Heart left ventricle (tissue), 16 donors: ENCODE data around the gene TMEM123. TPM values are rescaled to one million over a fixed set of nuclear protein-coding genes. Genes with fewer than 3 reads are reported as not detected.

ENCODE experiments used
- ATAC-seq, 4 donors: fragments of 200-7000 bp; cut with Tn5 transposase; one replicate each; pipeline ENCODE4 v1.9.1; 2020 to 2022; ENCODE audit warnings: moderate library complexity in 4 of 4, mild to moderate bottlenecking in 3 of 4, moderate number of reproducible peaks in 1 of 4
- DNase-seq, 5 donors: peaks; one replicate each; pipeline ENCODE4 v3.0.0-alpha.2; 2020
- H3K27ac ChIP-seq, 12 donors: fragments of 200-600 bp; sonication (generic) in 4 of 12; one replicate each; pipeline versions ENCODE4 v1.5.0 to v1.8.0; 2016 to 2022; ENCODE audit warnings: mild to moderate bottlenecking in 2 of 12
- H3K27me3 ChIP-seq, 9 donors: fragments of 200-600 bp; sonication (generic) in 2 of 9; one replicate each; pipeline versions ENCODE4 v1.5.1 to v1.8.0; 2016 to 2022; ENCODE audit warnings: mild to moderate bottlenecking in 3 of 9
- H3K36me3 ChIP-seq, 9 donors: fragments of 200-600 bp; sonication (generic) in 2 of 9; one replicate each; pipeline versions ENCODE4 v1.5.0 to v1.8.0; 2018 to 2022; ENCODE audit warnings: mild to moderate bottlenecking in 2 of 9
- H3K4me1 ChIP-seq, 12 donors: fragments of 200-600 bp; sonication (generic) in 4 of 12; one replicate each; pipeline versions ENCODE4 v1.5.0 to v1.8.0; 2016 to 2022; ENCODE audit warnings: mild to moderate bottlenecking in 3 of 12
- H3K4me3 ChIP-seq, 12 donors: fragments of 200-600 bp; sonication (generic) in 4 of 12; one replicate each; pipeline versions ENCODE4 v1.5.0 to v1.8.0; 2017 to 2022; ENCODE audit warnings: mild to moderate bottlenecking in 9 of 12, moderate library complexity in 4 of 12
- H3K9me3 ChIP-seq, 12 donors: fragments of 200-600 bp; sonication (generic) in 4 of 12; one replicate each; pipeline versions ENCODE4 v1.5.0 to v1.8.0; 2016 to 2022; ENCODE audit warnings: mild to moderate bottlenecking in 1 of 12
- CTCF ChIP-seq, 12 donors: fragments of 200-600 bp; sonication (generic) in 4 of 12; IDR thresholded peaks; one replicate each; pipeline versions ENCODE4 v1.5.0 to v1.8.0; 2018 to 2022; ENCODE audit warnings: antibody characterized with exemption in 12 of 12, mild to moderate bottlenecking in 5 of 12
- POLR2A ChIP-seq, 2 donors: fragments of 450-650 bp; IDR thresholded peaks; one replicate each; pipeline ENCODE4 v1.6.1; 2017; ENCODE audit warnings: antibody characterized with exemption in 2 of 2, mild to moderate bottlenecking in 2 of 2, moderate library complexity in 2 of 2
- WGBS, 4 donors: extraction: QIAGEN DNeasy Blood & Tissue Kit in 2 of 4; methylation state at CpG; one replicate each; pipeline versions ENCODE4 v1.1.5 to v1.1.7; 2013 to 2018; 5-methylcytosine and 5-hydroxymethylcytosine counted together
- intact Hi-C, 10 donors: fragments of 100-400 bp; cut with DNase I; formaldehyde crosslinking; loops; one replicate each; pipeline versions ENCODE4 v1.11.1 to v1.14.2; 2022
- polyA plus RNA-seq, 2 donors: library from polyadenylated mRNA; stranded (reverse); fragments of 200-250 nt; gene quantifications; one replicate each; pipeline ENCODE4 v1.2.3, GENCODE V29; 2013
- total RNA-seq, 9 donors: library from RNA; depleted of rRNA in 2 of 9; stranded (reverse); fragments of >200 nt in 2 of 9; fragmentation: NEBNext Ultra II Directional in 3 of 9; extraction: Animal tissue kit (Norgen Biotek cat#: 25700) in 3 of 9; gene quantifications; one replicate each; pipeline versions ENCODE4 v1.1.0 to v1.2.4, GENCODE V29; 2016 to 2023
- donor health status: ischemic (EF 13 %, LVEDD 7.1; RV severe dilation, severe dysfunction).
- donor health status: healthy with polysubstance abuse.
- donor health status: DM: no; HTN: yes; CAD: no.
- donor health status: DM: no; HTN: no; CAD: no.
- donor health status: ischemic (EF 25% LVEDD 6.9; RV normal size, moderate dysfunction).
- donor health status: ischemic (EF 25% LVEDD 5.7; RV mildly dilated, moderate dysfunction).
- donor health status: healthy.
- donor health status: DM: yes; HTN: yes; CAD: no.
- donor health status: ischemic (EF 35%, LVEDD 5.7; RV mildly dilated, moderate dysfunction).
- donor health status: nonischemic (EF 11% LVEDD 7.7; RV severe dilation, severe dysfunction).
- donor health status: DM: yes; HTN: yes; CAD: no.
- donor health status: PGD.
- donor health status: ischemic (EF 29% LVEDD 5.4; RV normal size, mild dysfunction).
- donor health status: nonischemic (EF 23%, LVEDD 6.1; RV moderate dilation, normal function).

TMEM123 gene
- total and polyA plus RNA-seq, 11 donors, result 25.0 to 116 (median 75.6) TPM

- TF ChIP-seq CTCF (IDR thresholded peaks at IDR 0.05) (no peak), POLR2A (IDR thresholded peaks at IDR 0.05) (no peak)
- DNase-seq (no peak), ATAC-seq (no peak)
- H3K27me3 ChIP-seq, result no peaks in the 10 kb centered on the region
- peak overlapping the region in 2 of 12 donors; percentile 9 to 88 for H3K27ac ChIP-seq
- intact Hi-C loops, result loop anchor here in 5 of 10 donors (2.0 to 10.0 kb wide), 4 partner anchors 58 to 105 kb away; partner anchors contain the start of gene BIRC2 (in 4 of the 5)
- peaks cover 0 to 33% (median 8%) of the 10 kb centered on the region in 9 donors for H3K36me3 ChIP-seq
- WGBS, 4 donors, result 74 to 81% (median 79%) methylated on average over 7 of the region's 7 CpGs
- peaks cover 0 to 63% (median 18%) of the 10 kb centered on the region in 12 donors for H3K4me1 ChIP-seq
- H3K9me3 ChIP-seq, result no peaks in the 10 kb centered on the region
- H3K4me3 ChIP-seq, result peak overlapping the region in 1 of 12 donors; percentile 87
These were observed 2.7 kb downstream of the TMEM123 start for GRCh38 chr11:102449651-102450570.

- Histone ChIP-seq H3K27me3 (no peaks in the 10 kb centered on the region), H3K9me3 (peaks cover 0 to 7% (median 0%) of the 10 kb centered on the region in 12 donors), H3K36me3 (peaks cover 0 to 33% (median 9%) of the 10 kb centered on the region in 9 donors), H3K27ac (peak overlapping the region in 2 of 12 donors; percentile 41 to 45), H3K4me1 (peaks cover 0 to 63% (median 18%) of the 10 kb centered on the region in 12 donors), H3K4me3 (no peak overlapping the region)
- intact Hi-C loops, result no loop called here
- ATAC-seq (no peak), DNase-seq (no peak)
- 78 to 87% (median 82%) methylated on average over 2 of the region's 2 CpGs for WGBS, 4 donors
- no peak for TF ChIP-seq CTCF (IDR thresholded peaks at IDR 0.05)
- TF ChIP-seq POLR2A (IDR thresholded peaks at IDR 0.05), result no peak
These were observed 3.7 kb downstream of the TMEM123 start for GRCh38 chr11:102448869-102449224.

GRCh38 chr11:102447941-102448868, 4.4 kb downstream of the TMEM123 start:
- no peak for ATAC-seq
- Histone ChIP-seq H3K27me3 (no peaks in the 10 kb centered on the region), H3K9me3 (peaks cover 0 to 7% (median 0%) of the 10 kb centered on the region in 12 donors), H3K4me1 (peaks cover 0 to 57% (median 15%) of the 10 kb centered on the region in 12 donors), H3K36me3 (peaks cover 0 to 33% (median 9%) of the 10 kb centered on the region in 9 donors), H3K4me3 (no peak overlapping the region), H3K27ac (peak overlapping the region in 2 of 12 donors; percentile 41 to 45)
- WGBS, 4 donors, result 90 to 93% (median 92%) methylated on average over 2 of the region's 2 CpGs
- TF ChIP-seq POLR2A (IDR thresholded peaks at IDR 0.05) (no peak), CTCF (IDR thresholded peaks at IDR 0.05) (no peak)
- intact Hi-C loops, result no loop called here
- DNase-seq, result no peak
